ENCODE measurements around the gene WDR33.

The WDR33 gene

GRCh38 chr2:127747621-127748020 lies 63.4 kb downstream of the WDR33 start:
- TF ChIP-seq, protein P1, sequence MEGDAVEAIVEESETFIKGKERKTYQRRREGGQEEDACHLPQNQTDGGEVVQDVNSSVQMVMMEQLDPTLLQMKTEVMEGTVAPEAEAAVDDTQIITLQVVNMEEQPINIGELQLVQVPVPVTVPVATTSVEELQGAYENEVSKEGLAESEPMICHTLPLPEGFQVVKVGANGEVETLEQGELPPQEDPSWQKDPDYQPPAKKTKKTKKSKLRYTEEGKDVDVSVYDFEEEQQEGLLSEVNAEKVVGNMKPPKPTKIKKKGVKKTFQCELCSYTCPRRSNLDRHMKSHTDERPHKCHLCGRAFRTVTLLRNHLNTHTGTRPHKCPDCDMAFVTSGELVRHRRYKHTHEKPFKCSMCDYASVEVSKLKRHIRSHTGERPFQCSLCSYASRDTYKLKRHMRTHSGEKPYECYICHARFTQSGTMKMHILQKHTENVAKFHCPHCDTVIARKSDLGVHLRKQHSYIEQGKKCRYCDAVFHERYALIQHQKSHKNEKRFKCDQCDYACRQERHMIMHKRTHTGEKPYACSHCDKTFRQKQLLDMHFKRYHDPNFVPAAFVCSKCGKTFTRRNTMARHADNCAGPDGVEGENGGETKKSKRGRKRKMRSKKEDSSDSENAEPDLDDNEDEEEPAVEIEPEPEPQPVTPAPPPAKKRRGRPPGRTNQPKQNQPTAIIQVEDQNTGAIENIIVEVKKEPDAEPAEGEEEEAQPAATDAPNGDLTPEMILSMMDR (IDR thresholded peaks at IDR 0.05; ENCODE audit: extremely low read depth, insufficient read depth, missing control alignments) = no peak
- in situ Hi-C loops (cut with MboI; ENCODE audit: low pct_unique_long_range_greater_than_20kb, low sequenced_read_pairs, unreplicated experiment) = no loop called here
- no peak for DNase-seq (ENCODE audit: low spot score)

DNA sequence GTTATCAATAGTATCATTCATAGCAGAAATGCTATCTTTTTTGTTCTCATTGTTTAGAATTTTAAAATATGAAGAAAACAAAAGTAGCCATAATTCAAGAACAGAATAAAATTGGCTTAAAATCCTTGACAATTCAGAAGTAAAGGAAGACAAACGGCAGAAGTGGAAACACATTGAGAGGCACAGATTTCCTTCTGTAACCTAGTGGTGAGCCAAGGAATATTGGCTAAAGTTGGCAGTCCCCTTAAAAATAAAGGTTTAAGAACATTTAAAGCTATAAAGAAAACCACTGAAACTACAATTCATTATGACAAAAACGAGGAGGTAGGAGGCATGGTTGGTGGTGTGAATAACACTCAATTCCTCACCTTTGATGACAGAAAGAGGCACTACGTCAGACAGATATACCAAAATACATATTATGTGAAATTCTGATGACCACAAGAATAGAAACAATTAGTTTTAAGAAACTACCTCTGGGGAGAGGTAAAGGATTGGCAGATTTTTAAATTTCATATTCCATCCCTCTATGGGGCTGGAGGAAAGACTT lies 67.4 kb downstream of the WDR33 start:
- in situ Hi-C loops (cut with MboI; ENCODE audit: low pct_unique_long_range_greater_than_20kb, low sequenced_read_pairs, unreplicated experiment) = no loop called here
- no peak for DNase-seq (ENCODE audit: low spot score)
- TF ChIP-seq, protein P1 (IDR thresholded peaks at IDR 0.05; ENCODE audit: extremely low read depth, insufficient read depth, missing control alignments) = no peak

DNA sequence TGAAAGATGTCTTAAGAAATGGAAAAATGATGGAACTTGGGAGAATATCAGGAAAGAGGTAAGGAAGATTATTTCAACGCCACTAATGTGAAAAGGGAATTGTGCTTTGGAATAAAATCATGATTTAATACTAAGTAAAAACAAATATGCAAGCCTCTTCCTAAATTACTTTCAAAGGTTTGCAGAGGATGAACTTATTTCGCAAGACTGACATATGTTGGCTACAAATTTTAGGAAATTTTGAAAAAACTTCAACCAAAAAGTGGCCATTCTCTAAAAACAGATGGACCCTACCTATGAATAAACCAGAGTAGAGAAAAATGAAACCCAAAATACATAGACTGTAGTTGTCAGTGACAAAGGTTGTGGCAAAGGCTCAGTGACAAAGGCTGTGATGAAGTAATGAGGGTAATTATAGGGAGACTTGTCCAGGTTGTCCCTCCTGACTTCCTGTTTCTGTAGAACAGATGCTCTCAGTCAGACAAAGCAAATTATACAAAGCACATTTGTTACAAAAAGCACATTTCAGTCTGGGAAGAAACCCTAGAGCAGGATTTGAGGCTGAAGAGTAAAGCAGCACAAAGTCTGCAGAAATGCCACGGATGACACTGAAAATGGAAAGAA lies 70.2 kb downstream of the WDR33 start:
- in situ Hi-C loops (cut with MboI; ENCODE audit: low pct_unique_long_range_greater_than_20kb, low sequenced_read_pairs, unreplicated experiment) = no loop called here
- TF ChIP-seq, protein P1 (IDR thresholded peaks at IDR 0.05; ENCODE audit: extremely low read depth, insufficient read depth, missing control alignments) = no peak
- DNase-seq (ENCODE audit: low spot score) = no peak

DNA sequence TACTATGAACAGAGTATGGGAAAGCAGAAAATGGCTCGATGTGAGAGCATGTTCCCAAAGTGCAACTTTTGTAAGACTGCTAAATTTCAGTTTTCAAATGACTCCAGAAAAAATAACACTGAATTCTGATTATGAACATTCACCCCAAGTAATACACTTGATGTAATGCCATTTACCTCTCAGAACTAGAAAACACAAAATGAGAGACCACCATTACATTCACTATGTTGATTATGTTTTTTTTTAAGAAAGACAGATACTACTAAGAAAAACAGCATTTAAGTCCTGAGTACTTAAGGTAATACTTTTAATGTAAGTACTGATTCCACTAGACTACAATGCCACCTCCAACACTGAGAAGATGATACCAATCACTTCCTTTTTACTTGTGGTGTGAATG lies 71.2 kb downstream of the WDR33 start:
- no peak for DNase-seq (ENCODE audit: low spot score)
- TF ChIP-seq, protein P1 (IDR thresholded peaks at IDR 0.05; ENCODE audit: extremely low read depth, insufficient read depth, missing control alignments) = no peak
- in situ Hi-C loops (cut with MboI; ENCODE audit: low pct_unique_long_range_greater_than_20kb, low sequenced_read_pairs, unreplicated experiment) = no loop called here

- in situ Hi-C loops (cut with MboI; ENCODE audit: low pct_unique_long_range_greater_than_20kb, low sequenced_read_pairs, unreplicated experiment) = no loop called here
- TF ChIP-seq, protein P1 (IDR thresholded peaks at IDR 0.05; ENCODE audit: extremely low read depth, insufficient read depth, missing control alignments) = no peak
- no peak for DNase-seq (ENCODE audit: low spot score)
These were observed 73.1 kb downstream of the WDR33 start for GRCh38 chr2:127737892-127738291.

DNA sequence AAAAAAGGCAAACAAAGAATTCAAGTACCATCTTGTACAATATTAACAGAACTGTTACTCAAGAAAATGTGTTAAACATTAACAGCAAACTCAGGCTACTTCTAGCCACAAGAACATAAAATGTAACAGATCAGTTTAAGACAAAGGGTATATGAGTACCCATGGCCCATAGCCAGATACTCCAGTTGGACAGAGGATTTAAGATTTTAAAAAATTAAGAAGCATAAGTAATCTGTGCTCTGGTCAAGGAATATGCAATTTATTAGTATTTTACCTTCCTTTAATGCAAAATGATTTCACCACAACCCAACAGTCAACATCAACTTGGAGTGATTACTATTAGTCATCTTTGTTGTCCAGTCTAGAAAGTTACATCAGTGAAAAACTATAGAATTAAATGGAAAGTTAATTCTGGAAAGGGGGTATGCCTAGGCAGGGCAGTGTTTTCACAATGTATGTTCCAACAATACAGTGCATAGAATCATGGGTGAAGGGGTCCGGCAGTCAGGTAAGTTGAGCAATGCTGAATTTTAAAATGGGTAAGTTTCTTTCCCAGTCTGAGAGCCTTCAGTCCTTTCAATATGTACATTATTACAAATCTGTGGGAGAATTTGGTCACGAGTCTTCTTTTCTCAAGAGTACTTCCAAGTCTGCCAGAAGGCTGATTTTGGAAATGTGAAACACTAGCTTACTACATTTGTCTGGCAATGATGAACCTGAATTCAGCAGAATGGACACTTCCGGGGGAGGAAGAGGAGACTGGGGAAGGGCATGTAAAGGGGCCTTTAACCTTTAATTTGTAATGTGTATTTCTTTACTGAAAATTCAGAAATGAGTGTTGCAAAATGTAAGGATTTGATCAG lies 75.2 kb downstream of the WDR33 start:
- TF ChIP-seq, protein P1 (IDR thresholded peaks at IDR 0.05; ENCODE audit: extremely low read depth, insufficient read depth, missing control alignments) = no peak
- no peak for DNase-seq (ENCODE audit: low spot score)
- in situ Hi-C loops (cut with MboI; ENCODE audit: low pct_unique_long_range_greater_than_20kb, low sequenced_read_pairs, unreplicated experiment) = no loop called here
